GM18499 (cell line): ENCODE results near the gene HYAL1.

Experiments
- ATAC-seq: cut with Tn5 transposase; IDR thresholded peaks from one replicate; pipeline ENCODE4 v1.9.1; 2021; ENCODE audit warnings: moderate number of reproducible peaks; ENCODE audit not compliant: insufficient read depth, unreplicated experiment

Gene HYAL1

GRCh38 chr3:50303013-50303815, at the start of gene HYAL1:
TSS of gene HYAL1 (minus strand) at chr3:50303574. CDS start at chr3:50302956, 618 bp downstream.
- no peak for ATAC-seq

GRCh38 chr3:50352781-50353180, 49.4 kb upstream of the HYAL1 start:
- ATAC-seq, result no peak

GRCh38 chr3:50351323-50351697, 47.9 kb upstream of the HYAL1 start:
- no peak for ATAC-seq

GRCh38 chr3:50350527-50351322, 47.4 kb upstream of the HYAL1 start, which contains the start of the genes CYB561D2 and NPRL2:
TSS of gene CYB561D2 (plus strand) at chr3:50350862. CDS start at chr3:50351434, 572 bp downstream.
TSS of gene NPRL2 (minus strand) at chr3:50350775. CDS start at chr3:50350652, 123 bp downstream.
- ATAC-seq, result peak; percentile 44

- ATAC-seq, result no peak
Observed at GRCh38 chr3:50350213-50350526, 46.8 kb upstream of the HYAL1 start.

- no peak for ATAC-seq
Observed at GRCh38 chr3:50347187-50347813, 43.9 kb upstream of the HYAL1 start.

GRCh38 chr3:50345586-50346234, 42.3 kb upstream of the HYAL1 start, which contains the start of gene ZMYND10:
TSS of gene ZMYND10 (minus strand) at chr3:50345732. CDS start at chr3:50345579, 153 bp downstream.
- no peak for ATAC-seq

- no peak for ATAC-seq
Observed at GRCh38 chr3:50345008-50345407, 41.6 kb upstream of the HYAL1 start.

- ATAC-seq, result no peak
Observed at GRCh38 chr3:50342813-50343633, 39.6 kb upstream of the HYAL1 start.

- no peak for ATAC-seq
Observed at GRCh38 chr3:50341996-50342650, 38.7 kb upstream of the HYAL1 start.

GRCh38 chr3:50341537-50341936, 38.2 kb upstream of the HYAL1 start:
- ATAC-seq, result no peak

- ATAC-seq, result no peak
Observed at GRCh38 chr3:50340448-50341329, 37.3 kb upstream of the HYAL1 start, which contains the start of gene RASSF1. TSS of gene RASSF1 (minus strand) at chr3:50340836. CDS start at chr3:50340805, 31 bp downstream.

GRCh38 chr3:50340147-50340447, 36.7 kb upstream of the HYAL1 start:
- no peak for ATAC-seq

GRCh38 chr3:50339485-50340146, 36.2 kb upstream of the HYAL1 start:
- no peak for ATAC-seq

GRCh38 chr3:50338965-50339364, 35.6 kb upstream of the HYAL1 start:
- ATAC-seq, result no peak

- peak; percentile 64 for ATAC-seq
Observed at GRCh38 chr3:50337175-50337861, 33.9 kb upstream of the HYAL1 start.
